22Rv1 (cell line): ENCODE results near the gene GNG7.
"Not testable (repeated sequence)": the region's sequence is repeated elsewhere in the genome, so short reads cannot be mapped to it uniquely, and the experiment has no call there.

ENCODE experiments used
- H3K27ac ChIP-seq: fragments of 450-650 bp; 2 replicates; pipeline ENCODE4 v1.5.1; 2017
- CTCF ChIP-seq: fragments of 450-650 bp; IDR thresholded peaks from 2 replicates; pipeline ENCODE4 v1.5.1; 2017; ENCODE audit warnings: mild to moderate bottlenecking
- ZFX ChIP-seq: fragments of 450-650 bp; IDR thresholded peaks from 2 replicates; pipeline ENCODE4 v1.6.1; 2017; ENCODE audit warnings: antibody characterized with exemption, borderline replicate concordance

Gene GNG7

GRCh38 chr19:2495651-2496316 is 206.7 kb downstream of the GNG7 start:
- H3K27ac ChIP-seq, result peak overlapping the region; percentile 88
- TF ChIP-seq ZFX (no peak), CTCF (no peak)

GRCh38 chr19:2495130-2495641 is 207.3 kb downstream of the GNG7 start:
- TF ChIP-seq ZFX (no peak), CTCF (0 out of 2 replicates have a peak, but pooled peaks have one; percentile 5)
- H3K27ac ChIP-seq, result peak overlapping the region; percentile 88

- TF ChIP-seq ZFX, result no peak
- no peak for TF ChIP-seq CTCF
- H3K27ac ChIP-seq, result peak overlapping the region; percentile 88
Observed at GRCh38 chr19:2494447-2495129, 207.9 kb downstream of the GNG7 start.

- peak overlapping the region; percentile 88 for H3K27ac ChIP-seq
- TF ChIP-seq ZFX (no peak), CTCF (no peak)
Observed at GRCh38 chr19:2494084-2494446, 208.4 kb downstream of the GNG7 start.

- not testable (repeated sequence) for H3K27ac ChIP-seq
Observed at GRCh38 chr19:2493448-2493847, 209.0 kb downstream of the GNG7 start.

GRCh38 chr19:2492870-2493269 is 209.6 kb downstream of the GNG7 start:
- TF ChIP-seq CTCF (no peak), ZFX (no peak)
- no peak overlapping the region for H3K27ac ChIP-seq

GRCh38 chr19:2491130-2491801 is 211.2 kb downstream of the GNG7 start:
- no peak for TF ChIP-seq CTCF
- no peak overlapping the region for H3K27ac ChIP-seq
